Right ventricle myocardium inferior (tissue), 1 donor: ENCODE results near the gene GFY. TPM values are rescaled to one million over a fixed set of nuclear protein-coding genes. Genes with fewer than 3 reads are reported as not detected.
"Not testable (repeated sequence)": the region's sequence is repeated elsewhere in the genome, so short reads cannot be mapped to it uniquely, and the experiment has no call there.

Experiments used
- ATAC-seq: fragments of 200-7000 bp; cut with Tn5 transposase; one replicate; pipeline ENCODE4 v1.9.1; 2020; ENCODE audit warnings: mild to moderate bottlenecking, moderate library complexity
- DNase-seq: peaks from one replicate; pipeline ENCODE4 v3.0.0; 2021; ENCODE audit errors: missing footprints
- intact Hi-C: fragments of 100-400 bp; cut with DNase I; formaldehyde crosslinking; loops from one replicate; pipeline ENCODE4 v1.11.0; 2022
- total RNA-seq: library from RNA; stranded (reverse); fragmentation: NEBNext Ultra II Directional; extraction: Animal tissue kit (Norgen Biotek cat#: 25700); gene quantifications from one replicate; pipeline ENCODE4 v1.2.1, GENCODE V29; 2021
- donor health status: DM: no; HTN: yes; CAD: no; lungs with severe emphysema.

GFY gene
- total RNA-seq, 1 donor from 2014 or later: not detected

DNA sequence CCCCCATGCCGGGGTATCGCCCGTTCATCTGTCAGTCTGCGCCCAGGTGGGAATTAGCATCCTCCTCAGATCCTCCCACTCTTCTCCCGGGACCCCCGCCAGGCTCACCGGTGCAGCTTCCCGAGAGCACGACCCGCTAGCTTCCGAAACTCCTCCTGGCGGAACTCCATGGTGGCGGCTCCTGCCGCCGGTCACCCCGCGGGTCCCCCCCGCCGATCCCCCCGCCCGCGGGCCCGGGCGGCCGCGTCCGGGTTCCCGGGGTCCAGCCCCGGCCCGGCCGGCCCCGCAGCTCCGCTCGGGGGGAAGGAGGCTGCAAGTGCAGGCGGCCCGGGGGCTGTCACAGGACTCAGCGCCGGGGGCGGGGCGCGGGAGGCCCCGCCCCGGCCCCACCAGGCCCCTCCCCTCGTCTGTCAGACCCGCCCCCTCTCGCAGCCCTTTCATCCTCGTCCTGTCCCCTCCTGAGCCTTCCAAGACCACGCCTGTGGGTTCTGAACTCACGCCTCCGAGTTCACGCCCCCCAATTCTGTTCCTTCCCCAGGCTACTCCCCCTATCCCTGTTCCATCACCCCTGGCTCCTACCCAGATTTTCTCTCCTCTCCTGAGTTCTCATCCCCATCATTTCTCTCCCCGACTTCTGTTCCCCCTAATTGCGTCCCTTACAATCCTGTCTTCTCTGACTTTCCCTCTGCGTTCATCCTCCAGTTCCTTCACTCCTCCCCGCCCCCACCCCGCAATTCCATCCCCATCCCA is 16.2 kb downstream of the GFY start, which contains the start of gene SLC17A7:
Gene SLC17A7, minus strand, starts transcription at position 318 of the 750 bp plus-strand sequence. Its CDS starts 148 bp downstream, at position 170.
- DNase-seq: peak; percentile 72
- ATAC-seq: peak; percentile 11
- intact Hi-C loops: no loop called here

DNA sequence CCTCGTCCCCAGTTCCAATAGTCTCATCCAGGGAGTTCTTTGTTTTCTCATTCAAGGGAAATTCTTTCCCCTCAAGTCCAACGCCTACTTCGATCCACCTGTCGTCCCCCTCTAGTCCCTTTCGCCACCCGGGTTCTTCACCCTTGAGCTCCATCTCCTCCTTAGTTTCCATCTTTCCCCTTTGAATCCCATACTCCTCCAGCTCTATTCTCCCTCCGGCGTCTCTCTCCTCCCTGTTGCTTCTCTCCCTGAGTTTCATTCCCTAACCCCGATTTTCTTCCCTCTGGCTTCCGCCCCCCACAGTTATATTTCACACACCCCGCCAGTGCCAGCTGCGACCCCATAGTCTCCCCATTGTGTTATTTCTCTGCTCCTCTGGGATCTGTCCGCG is 16.8 kb downstream of the GFY start:
- peak; percentile 16 for DNase-seq
- no peak for ATAC-seq
- intact Hi-C loops: loop anchor here (1.0 to 2.0 kb wide), 2 partner anchors 79 to 215 kb away; partner anchors contain the start of gene DKKL1

DNA sequence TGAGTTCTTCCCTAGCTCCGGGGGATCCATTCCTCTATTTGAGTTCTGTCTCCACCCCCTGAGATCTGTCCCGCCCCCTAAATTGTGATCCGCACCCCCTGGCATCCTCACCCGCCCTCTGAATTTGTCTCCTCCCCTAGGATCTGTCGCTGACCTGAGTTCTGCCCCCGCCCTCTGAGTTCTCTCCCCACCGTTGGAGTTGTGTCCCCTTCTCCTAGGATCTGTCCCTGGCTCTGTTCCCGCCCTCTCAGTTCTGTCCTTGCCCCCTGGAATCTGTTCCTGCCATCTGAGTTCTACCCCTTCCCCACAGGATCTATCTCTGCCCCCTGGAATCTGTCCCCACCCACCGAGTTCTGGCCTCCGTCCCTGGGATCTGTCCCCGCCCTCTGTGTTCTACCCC is 17.2 kb downstream of the GFY start:
- intact Hi-C loops: loop anchor here (1.0 to 2.0 kb wide), 2 partner anchors 79 to 216 kb away; partner anchors contain the start of gene DKKL1
- DNase-seq: peak; percentile 76
- peak; percentile 4 for ATAC-seq

DNA sequence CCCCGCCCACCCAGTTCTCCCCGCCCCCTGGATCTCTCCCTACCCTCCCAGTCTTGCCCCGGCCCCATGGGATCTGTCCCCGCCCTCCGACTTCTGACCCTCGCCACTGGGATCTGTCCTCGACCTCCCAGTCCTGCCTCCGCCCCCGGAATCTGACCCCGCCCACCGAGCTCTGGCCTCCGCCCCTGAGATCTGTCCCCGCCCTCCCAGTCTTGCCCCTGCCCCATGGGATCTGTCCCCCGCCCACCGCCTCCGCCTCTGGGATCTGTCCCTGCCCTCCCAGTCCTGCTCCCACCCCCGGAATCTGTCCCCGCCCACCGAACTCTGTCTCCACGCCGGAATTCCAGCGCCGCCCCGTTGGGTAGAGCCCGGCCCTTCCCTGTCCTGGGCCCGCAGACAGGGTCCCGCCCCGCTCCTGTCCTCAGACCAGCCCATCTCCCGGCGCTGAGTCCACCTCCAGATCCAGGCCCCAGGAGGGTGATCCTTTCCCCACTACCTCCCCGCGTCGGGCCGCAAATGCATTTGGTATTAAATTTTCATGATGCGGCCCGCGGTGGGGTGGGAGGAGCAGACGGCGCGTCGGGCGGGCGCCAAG is 17.7 kb downstream of the GFY start:
- DNase-seq: peak; percentile 96
- intact Hi-C loops: loop anchor here (1.0 to 2.0 kb wide), 3 partner anchors 51 to 216 kb away; partner anchors contain the start of gene DKKL1
- ATAC-seq: peak; percentile 85

DNA sequence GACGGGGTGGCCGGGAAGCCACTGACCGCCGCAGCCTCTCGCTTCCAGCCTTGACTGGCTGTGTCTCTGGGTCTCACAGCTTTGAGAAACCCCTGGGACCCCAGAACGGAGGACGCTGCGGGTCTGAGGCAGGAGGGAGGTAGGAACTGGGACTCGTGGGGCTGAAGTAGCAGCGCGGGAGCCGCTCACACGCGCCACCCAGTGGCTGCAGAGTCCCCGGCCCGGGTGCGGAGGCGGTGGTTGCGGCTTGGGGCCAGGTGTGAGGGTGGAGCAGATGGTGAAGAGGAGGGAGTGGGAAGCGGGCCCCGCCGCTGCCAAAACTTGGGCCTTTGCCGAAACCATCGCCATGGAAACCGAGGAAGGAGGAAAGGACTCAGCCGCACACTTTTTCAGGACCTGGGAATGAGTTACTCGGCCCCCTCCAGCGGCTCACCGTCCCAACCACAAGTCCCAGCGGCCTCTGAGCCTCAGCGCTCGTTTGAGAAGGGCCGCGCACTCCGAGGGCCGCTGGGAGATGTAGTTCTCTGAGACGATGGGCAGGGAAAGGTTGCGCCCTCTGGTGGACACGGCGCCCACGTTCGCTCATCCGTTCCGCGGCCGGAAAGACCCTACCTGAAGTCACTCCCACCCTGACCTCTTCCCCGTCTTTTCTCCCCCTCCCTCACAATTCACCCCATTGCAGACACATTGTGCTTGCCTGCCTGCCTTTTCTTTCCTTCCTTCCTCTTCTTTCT is 18.3 kb downstream of the GFY start:
- peak; percentile 97 for DNase-seq
- intact Hi-C loops: loop anchor here (1.0 to 2.0 kb wide), 2 partner anchors 51 to 217 kb away; no protein-coding TSS in a partner anchor
- peak; percentile 89 for ATAC-seq

DNA sequence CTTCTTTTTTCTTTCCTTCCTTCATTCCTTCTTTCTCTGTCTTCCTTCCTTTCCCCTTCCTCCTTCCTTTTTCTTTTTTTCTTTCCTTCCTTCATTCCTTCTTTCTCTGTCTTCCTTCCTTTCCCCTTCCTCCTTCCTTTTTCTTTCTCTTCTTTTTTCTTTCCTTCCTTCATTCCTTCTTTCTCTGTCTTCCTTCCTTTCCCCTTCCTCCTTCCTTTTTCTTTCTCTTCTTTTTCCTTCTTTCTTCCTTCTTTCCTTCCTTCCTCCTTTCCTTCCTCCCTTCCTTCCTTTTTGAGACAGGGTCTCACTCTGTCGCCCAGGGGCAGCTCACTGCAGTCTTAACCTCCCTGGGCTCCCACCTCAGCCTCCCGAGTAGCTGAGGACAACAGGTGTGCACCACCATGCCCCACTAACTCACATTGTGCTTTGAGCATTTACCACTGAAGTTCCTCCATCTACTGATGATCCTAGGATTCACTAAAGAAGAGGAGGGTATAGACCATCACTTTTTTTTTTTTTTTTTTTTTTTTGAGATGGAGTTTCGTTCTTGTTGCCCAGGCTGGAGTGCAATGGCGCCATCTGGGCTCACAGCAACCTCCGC is 19.0 kb downstream of the GFY start:
- ATAC-seq, intact Hi-C loops: not testable (repeated sequence)
- peak; percentile 17 for DNase-seq

DNA sequence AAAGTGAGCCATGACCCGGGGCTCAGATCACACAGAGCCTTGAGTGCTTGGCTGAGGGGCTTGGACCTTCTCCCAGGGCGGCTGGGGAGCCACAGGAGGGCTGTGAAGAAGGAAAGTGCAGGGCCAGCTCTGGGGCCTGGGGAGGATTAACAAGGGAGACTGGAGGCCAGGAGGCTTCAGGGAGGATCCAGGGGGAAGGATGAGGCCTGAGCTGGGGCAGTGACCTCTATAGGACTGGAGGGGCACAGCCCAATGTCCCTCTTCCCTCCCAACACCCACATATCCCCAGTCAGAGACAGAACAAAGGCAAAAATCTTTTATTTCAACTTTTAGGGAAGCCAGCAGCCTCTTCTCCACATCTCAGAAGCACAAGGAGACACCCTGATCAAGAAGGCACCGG is 20.8 kb downstream of the GFY start:
- no peak for ATAC-seq
- no peak for DNase-seq
- intact Hi-C loops: no loop called here

DNA sequence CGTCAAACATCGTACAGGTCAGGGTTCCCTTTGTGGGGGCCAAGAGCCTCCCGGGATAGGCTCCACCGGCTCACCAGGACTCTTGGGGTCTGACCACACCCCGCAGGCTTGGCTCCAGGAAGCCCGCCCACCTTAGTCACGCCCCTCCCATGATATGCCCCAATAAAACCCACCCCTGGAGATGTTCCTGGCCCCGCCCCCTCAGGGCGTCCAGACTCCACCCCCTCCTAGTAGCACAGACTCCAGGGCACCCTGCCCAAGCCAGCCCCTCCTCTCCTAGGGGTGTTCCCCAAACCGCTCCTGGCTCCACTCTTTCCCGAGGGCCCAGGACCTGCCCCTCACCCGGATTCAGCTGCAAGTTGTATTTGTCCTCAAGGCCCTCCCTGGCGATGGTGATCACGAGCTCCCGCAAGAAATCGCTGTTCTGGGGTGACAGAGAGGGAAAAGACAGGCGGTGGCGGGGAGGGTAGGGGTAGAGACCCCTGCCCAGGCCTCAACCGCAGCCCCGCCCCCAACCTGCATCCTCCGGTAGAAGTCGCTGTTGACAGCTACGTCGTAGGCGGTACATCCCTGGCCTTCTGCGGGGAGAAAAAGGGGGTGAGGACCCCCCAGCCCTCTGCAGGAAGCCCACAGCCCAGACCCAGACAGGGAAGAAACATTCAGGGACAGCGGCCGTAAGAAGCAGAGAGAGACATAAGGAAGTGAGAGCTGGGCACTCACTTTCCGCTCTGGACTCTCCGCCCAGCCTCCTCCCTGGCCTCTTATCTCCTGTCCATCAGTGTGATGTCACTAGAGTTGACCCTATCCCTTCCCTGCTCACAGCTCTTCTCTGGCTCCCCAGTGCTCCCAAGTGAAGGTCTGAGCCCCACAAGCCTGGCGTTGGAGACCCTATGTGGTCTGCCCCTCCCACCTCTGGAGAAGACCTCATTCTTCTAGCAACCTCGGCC is 22.6 kb downstream of the GFY start:
- ATAC-seq (no peak), DNase-seq (peak; percentile 70)
- intact Hi-C loops: no loop called here

DNA sequence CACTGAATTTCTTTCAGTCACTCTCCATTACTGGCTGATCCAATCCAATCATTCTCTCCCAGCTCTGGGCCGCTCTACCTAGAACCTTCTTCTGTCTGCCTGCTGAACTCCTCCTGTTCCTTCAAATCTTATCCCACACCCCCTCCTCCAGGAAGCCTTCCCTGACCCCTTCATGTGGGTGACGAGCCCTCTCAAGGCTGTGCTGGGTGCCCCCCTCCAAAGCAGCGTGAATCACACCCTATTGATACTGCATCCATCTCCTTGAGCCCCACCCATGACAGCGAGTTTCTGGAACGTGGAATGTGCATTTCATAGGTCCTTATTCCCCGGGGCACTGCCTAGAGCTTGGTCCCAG is 23.2 kb downstream of the GFY start:
- intact Hi-C loops: no loop called here
- no peak for ATAC-seq
- DNase-seq: peak; percentile 20

DNA sequence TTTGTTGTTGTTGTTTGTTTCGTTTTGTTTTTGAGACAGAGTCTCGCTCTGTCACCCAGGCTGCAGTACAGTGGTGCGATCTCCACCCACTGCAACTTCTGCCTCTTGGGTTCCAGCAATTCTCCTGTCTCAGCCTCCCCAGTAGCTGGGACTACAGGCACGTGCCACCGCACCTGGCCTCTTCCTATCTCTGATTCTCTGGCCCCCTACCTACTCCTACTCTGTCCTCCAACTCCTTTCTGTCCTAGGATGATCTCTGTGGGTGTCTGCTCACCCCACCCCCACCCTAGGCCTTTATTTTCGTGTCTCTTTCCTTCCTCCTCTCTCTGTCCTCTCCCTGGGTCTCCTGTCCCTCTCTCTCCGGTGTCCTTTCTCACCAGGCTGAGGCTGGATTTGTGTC is 25.2 kb downstream of the GFY start:
- ATAC-seq (no peak), DNase-seq (no peak)
- intact Hi-C loops: loop anchor here (5.0 to 10.0 kb wide), 4 partner anchors 192 to 1044 kb away; partner anchors contain the start of genes AP2A1, PRMT1, RRAS and SCAF1

DNA sequence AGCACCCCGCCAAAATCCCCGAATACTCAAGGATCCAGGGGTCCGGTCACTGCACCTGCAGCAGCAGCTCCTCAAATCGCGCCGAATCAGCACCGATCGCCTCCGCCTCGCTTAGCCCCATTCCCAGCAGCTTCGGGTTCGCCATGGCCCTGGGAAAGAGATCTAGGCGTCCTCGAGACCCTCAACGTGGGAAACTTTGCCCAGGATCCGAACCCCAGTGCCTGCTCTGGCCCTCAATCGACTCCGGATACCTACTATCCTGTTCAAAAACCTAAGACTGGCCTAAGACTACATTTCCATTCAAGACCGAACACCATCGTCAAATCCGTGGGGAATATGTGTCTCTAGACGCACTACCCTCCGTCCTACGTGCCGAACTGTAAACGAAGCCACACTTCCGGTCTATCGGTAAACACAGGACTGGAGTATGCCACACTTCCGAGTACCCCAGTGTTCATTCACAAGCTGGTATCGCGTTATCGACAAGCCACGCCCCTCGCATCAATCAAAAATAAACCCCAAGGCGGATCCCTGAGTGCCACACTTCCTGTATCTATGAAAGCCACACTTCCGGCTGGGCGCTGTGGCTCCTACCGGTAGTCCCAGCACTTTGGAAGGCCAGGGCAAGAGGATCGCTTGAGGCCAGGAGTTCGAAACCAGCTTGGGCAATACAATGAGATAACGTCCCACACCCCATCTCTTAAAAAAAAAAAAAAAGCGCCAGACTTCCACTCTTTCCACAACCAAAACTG is 26.4 kb downstream of the GFY start, which contains the start of gene PIH1D1:
Gene PIH1D1, minus strand, starts transcription at position 385 of the 752 bp plus-strand sequence. Its CDS starts 240 bp downstream, at position 145.
- intact Hi-C loops: loop anchor here (5.0 to 10.0 kb wide), 4 partner anchors 191 to 1043 kb away; partner anchors contain the start of genes AP2A1, PRMT1, RRAS and SCAF1
- DNase-seq: peak; percentile 98
- ATAC-seq: peak; percentile 83

DNA sequence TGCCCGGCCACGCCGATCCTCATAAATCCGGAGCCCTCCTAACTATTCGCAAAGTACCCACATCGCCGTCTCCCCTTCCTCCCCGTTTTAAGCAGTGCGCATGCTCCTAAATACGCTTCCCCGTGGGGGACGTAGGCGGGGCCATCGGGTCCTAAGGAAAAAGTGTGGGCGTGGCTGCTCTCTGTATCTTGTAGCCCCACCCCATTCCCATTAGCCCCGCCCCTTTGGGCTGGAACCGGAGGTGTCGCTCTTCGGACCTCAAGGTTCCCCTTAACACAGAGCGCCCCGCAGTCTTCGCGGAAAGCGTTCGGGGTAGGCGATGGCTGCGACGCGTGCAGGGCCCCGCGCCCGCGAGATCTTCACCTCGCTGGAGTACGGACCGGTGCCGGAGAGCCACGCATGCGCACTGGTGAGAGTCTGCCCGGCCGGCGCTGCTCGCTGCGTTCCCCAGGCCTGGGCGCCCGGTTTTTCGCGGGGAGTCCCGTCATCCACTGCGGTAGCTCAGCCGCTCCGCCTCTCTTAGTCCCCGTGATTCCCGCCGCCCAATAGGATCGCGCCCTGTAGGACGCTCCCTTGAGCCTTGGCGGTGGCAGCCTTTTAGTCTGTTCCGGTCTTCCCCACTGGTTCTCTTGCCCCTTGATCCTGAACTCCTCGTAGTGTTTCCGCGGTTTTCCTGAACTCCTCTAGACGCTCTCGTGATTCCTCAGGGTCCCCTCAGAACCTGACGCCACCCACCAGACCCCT is 28.0 kb downstream of the GFY start, which contains the start of gene ALDH16A1:
Gene ALDH16A1, plus strand, starts transcription at position 213 of the 744 bp plus-strand sequence. Its CDS starts 107 bp downstream, at position 320.
- intact Hi-C loops: loop anchor here (5.0 to 10.0 kb wide), 4 partner anchors 189 to 1042 kb away; partner anchors contain the start of genes AP2A1, PRMT1, RRAS and SCAF1
- peak; percentile 93 for ATAC-seq
- DNase-seq: peak; percentile 99

DNA sequence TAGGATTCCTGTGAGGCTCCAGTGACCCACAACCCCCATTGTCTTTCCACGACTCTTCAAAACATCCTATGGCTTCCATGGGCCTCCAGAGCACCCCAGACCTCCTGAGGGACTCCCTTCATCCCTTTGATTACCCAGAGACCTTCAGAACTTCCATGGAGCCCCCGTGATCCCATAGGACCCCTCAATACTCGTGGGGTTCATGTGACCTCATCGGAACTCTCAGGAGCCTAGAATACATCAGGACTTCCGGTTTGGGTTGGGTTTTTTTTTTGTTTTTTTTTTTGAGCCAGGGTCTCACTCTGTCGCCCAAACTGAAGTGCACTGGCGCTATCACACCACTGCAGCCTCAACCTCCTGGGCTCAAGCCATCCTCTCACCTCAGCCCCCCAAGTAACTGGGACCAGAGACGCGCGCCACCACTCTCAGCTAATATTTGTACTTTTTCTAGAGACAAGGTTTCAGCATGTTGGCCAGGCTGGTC is 28.6 kb downstream of the GFY start:
- DNase-seq (no peak), ATAC-seq (no peak)
- intact Hi-C loops: loop anchor here (5.0 to 10.0 kb wide), 4 partner anchors 189 to 1041 kb away; partner anchors contain the start of genes AP2A1, PRMT1, RRAS and SCAF1

DNA sequence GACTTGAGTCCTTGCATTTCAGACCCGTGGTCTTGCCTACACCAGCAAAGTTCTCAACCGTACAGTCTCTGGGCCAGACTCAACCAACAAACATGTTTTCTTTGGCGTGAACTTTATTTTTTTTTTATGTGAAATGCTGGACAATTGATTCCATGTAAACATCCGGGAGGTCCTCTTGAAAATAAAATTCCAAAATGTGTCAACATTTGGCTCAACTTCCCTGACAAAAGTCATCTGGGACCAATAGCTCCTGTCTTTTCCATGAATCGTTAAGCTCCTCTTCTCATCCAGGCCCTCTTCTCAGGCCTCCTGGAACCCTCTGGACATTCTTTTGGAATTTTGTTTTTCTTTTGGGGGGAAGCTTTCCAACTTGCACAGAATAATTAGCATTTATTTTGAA is 30.6 kb downstream of the GFY start:
- no peak for ATAC-seq
- no peak for DNase-seq
- intact Hi-C loops: loop anchor here (10.0 kb wide), 2 partner anchors 309 to 1039 kb away; partner anchors contain the start of genes AP2A1 and TSKS

DNA sequence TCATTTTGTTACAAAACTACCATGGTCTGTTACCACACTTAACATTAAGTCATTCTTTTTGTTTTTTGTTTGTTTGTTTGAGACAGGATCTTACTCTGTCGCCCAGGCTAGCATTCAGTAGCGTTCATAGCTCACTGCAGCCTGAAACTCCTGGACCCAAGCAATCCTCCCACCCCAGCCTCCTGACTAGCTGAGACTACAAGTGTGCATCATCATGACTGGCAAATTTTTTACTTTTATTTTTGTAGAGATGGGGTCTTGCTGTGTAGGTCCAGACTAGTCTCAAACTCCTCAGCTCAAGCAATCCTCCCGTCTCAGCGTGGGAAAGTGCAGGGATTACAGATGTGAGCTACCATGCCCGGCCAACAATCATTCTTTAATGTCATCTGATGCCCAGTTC is 31.1 kb downstream of the GFY start:
- ATAC-seq (no peak), DNase-seq (no peak)
- intact Hi-C loops: loop anchor here (10.0 kb wide), 2 partner anchors 308 to 1038 kb away; partner anchors contain the start of genes AP2A1 and TSKS

DNA sequence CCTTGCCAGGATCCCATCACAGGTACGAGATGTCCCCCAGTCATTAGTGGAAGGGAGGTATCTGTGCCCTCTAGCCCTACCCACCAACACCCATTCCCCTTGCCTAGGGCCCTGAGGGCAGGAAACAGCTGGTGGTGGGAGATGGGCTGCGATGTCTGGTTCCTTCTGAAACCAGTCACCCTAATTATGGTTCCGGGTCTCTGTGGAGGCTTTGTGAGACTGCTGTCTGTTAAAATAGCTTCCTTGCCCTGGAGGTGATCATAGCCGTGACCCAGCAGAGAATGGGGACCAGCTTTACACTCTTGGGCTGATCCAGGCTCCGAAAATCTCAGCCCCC is 33.3 kb downstream of the GFY start:
- DNase-seq: peak; percentile 9
- ATAC-seq: no peak
- intact Hi-C loops: loop anchor here (10.0 kb wide), 2 partner anchors 306 to 1036 kb away; partner anchors contain the start of genes AP2A1 and TSKS
